Fibroblast of mammary gland (primary cell): ENCODE measurements around the gene RNF8.
"Not testable (repeated sequence)": the region's sequence is repeated elsewhere in the genome, so short reads cannot be mapped to it uniquely, and the experiment has no call there.

Experiments used
- DNase-seq: peaks from one replicate; pipeline ENCODE4 v3.0.0-alpha.2; 2010; ENCODE audit warnings: low read depth
- H3K4me3 ChIP-seq: 2 replicates; pipeline ENCODE4 v1.5.1; 2011; ENCODE audit warnings: low read depth, mild to moderate bottlenecking, low read length, moderate library complexity; ENCODE audit not compliant: control insufficient read depth
- CTCF ChIP-seq: conservative IDR thresholded peaks from 2 replicates; pipeline ENCODE4 v1.5.1; 2011; ENCODE audit warnings: low read depth, low read length, inconsistent platforms; ENCODE audit not compliant: control insufficient read depth, insufficient read depth

Gene RNF8

GRCh38 chr6:37353761-37354525 lies at the start of gene RNF8:
Gene RNF8 (plus strand): TSS chr6:37353983. CDS start chr6:37354165, 182 bp downstream.
- peak within 1 kb of the TSS; percentile 92 for H3K4me3 ChIP-seq
- DNase-seq = peak; percentile 78

GRCh38 chr6:37304766-37305165 lies 49.0 kb upstream of the RNF8 start:
- no peak for TF ChIP-seq CTCF
- H3K4me3 ChIP-seq = no peak overlapping the region
- DNase-seq = no peak

More at GRCh38 chr6:37353761-37354525, at the start of gene RNF8:
- no peak for TF ChIP-seq CTCF

GRCh38 chr6:37305841-37306425 lies 47.9 kb upstream of the RNF8 start:
- no peak for DNase-seq
- H3K4me3 ChIP-seq = no peak overlapping the region
- TF ChIP-seq CTCF = no peak

GRCh38 chr6:37306624-37307222 lies 47.1 kb upstream of the RNF8 start:
- no peak for TF ChIP-seq CTCF
- DNase-seq = no peak
- H3K4me3 ChIP-seq = no peak overlapping the region

- not testable (repeated sequence) for H3K4me3 ChIP-seq, DNase-seq
Measured at GRCh38 chr6:37307484-37307883, 46.3 kb upstream of the RNF8 start.

GRCh38 chr6:37308069-37308815 lies 45.5 kb upstream of the RNF8 start:
- peak; percentile 61 for DNase-seq
- TF ChIP-seq CTCF = no peak
- no peak overlapping the region for H3K4me3 ChIP-seq

GRCh38 chr6:37309046-37309445 lies 44.7 kb upstream of the RNF8 start:
- no peak overlapping the region for H3K4me3 ChIP-seq
- TF ChIP-seq CTCF = no peak
- no peak for DNase-seq
